GM04504 (cell line): ENCODE results near the gene PDZD2.
"Not testable (repeated sequence)": the region's sequence is repeated elsewhere in the genome, so short reads cannot be mapped to it uniquely, and the experiment has no call there.

Experiments used
- DNase-seq: peaks from one replicate; pipeline ENCODE4 v3.0.0-alpha.2; 2012; ENCODE audit warnings: low read depth

PDZD2 gene

GRCh38 chr5:32100691-32101302 is 461.9 kb downstream of the PDZD2 start:
- DNase-seq, result no peak

- no peak for DNase-seq
Observed at GRCh38 chr5:32102254-32102986, 463.5 kb downstream of the PDZD2 start.

GRCh38 chr5:32103521-32103920 is 464.6 kb downstream of the PDZD2 start:
- no peak for DNase-seq

- DNase-seq, result no peak
Observed at GRCh38 chr5:32107291-32107690, 468.4 kb downstream of the PDZD2 start.

GRCh38 chr5:32108167-32108566 is 469.2 kb downstream of the PDZD2 start:
- no peak for DNase-seq

- DNase-seq, result peak; percentile 62
Observed at GRCh38 chr5:32109236-32109635, 470.3 kb downstream of the PDZD2 start.

GRCh38 chr5:32110111-32110696 is 471.3 kb downstream of the PDZD2 start:
- no peak for DNase-seq

GRCh38 chr5:32115985-32116384 is 477.1 kb downstream of the PDZD2 start:
- DNase-seq, result no peak

GRCh38 chr5:32116574-32117313 is 477.8 kb downstream of the PDZD2 start:
- DNase-seq, result no peak

- DNase-seq, result not testable (repeated sequence)
Observed at GRCh38 chr5:32118922-32119321, 480.0 kb downstream of the PDZD2 start.

GRCh38 chr5:32123058-32123805 is 484.3 kb downstream of the PDZD2 start:
- no peak for DNase-seq

GRCh38 chr5:32123889-32124676 is 485.2 kb downstream of the PDZD2 start:
- no peak for DNase-seq

- no peak for DNase-seq
Observed at GRCh38 chr5:32126691-32127090, 487.8 kb downstream of the PDZD2 start.

GRCh38 chr5:32127711-32128110 is 488.8 kb downstream of the PDZD2 start:
- DNase-seq, result no peak

- DNase-seq, result no peak
Observed at GRCh38 chr5:32129074-32129598, 490.2 kb downstream of the PDZD2 start.

GRCh38 chr5:32130865-32131264 is 491.9 kb downstream of the PDZD2 start:
- DNase-seq, result no peak

GRCh38 chr5:32131604-32132003 is 492.7 kb downstream of the PDZD2 start:
- DNase-seq, result no peak

GRCh38 chr5:32132757-32133156 is 493.8 kb downstream of the PDZD2 start:
- DNase-seq, result no peak

- DNase-seq, result no peak
Observed at GRCh38 chr5:32135086-32135485, 496.2 kb downstream of the PDZD2 start.

- DNase-seq, result no peak
Observed at GRCh38 chr5:32136342-32136741, 497.4 kb downstream of the PDZD2 start.
